Stimulated activated CD8-positive, alpha-beta memory T cell treated with anti-CD3 and anti-CD28 coated beads, Interleukin-15, amount 100 ng/mL, for 4 hours (primary cell): ENCODE data around the gene CCDC57.

ENCODE experiments used
- DNase-seq, 2 donors: peaks; one replicate each; pipeline ENCODE4 v3.0.0-alpha.2; 2020; ENCODE audit warnings: low read depth in 2 of 2

Gene CCDC57

DNA sequence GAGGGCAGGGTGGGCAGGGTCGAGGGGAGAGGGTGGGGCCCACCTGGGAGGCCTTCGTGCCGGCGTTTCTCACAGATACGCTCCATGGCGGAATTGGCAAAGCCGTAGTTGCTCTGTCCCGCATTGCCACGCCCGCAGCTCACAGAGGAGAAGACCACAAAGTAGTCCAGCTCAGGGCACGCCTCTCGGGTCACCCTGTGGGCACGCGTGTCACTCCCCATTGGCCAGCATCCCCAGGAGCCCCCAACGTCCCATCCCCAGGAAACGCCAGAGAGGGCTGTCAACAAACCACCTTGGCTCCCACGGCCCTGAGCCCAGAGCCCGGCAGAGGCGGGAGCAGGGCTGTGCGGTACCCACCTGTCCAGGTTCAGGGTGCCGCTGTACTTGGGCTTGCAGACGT, 130.7 kb downstream of the CCDC57 start:
- DNase-seq = no peak

DNA sequence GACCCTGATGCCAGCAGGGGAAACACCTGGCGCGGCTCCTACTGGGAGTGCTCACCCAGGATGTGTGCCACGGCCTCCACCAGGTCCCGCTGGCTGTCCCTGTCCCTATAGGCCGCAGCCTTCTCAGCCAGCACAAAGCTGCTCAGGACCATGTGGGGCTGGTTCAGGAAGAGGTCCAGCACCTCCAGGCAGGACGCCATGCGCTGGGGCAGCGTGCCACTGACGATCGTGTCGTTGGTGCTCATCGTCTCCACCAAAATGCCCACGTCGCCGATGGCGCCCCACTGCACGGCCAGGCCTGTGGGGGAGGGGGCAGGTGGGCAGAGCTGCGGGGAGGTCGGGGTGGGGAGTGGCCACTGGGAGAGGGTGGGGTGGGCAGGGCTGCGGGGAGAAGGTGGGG, 131.1 kb downstream of the CCDC57 start:
- no peak for DNase-seq

DNA sequence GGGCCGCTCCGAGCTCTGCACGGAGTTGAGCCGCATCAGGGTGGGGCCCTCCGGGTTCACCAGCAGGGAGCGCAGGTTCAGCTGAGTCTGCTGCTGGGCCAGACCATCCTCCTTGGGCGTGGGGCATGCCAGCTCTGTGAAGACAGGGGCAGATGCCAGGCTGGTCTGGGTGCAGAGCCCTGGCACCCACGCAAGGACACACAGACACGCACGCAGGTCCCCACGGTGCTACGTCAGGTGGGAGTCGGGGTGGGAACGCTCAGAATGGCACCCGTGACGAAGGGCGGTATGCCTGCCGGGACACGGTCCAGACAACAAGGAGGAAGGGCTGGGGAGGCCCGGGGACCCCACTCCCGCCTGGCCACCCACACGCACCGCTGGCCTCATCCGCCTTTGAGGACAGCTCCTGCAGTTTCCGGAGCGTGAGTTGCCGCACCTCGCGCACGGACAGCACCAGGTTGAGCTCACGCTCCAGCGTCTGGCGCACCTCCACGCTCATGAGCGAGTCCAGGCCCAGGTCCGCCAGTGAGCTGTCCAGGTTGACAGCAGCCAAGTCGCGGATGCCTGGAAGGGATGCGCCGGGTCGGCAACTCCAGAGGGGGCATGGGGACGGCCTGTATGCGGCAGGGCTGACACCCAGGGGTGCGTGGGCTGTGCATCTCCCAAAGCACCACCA, 131.7 kb downstream of the CCDC57 start:
- no peak for DNase-seq

DNA sequence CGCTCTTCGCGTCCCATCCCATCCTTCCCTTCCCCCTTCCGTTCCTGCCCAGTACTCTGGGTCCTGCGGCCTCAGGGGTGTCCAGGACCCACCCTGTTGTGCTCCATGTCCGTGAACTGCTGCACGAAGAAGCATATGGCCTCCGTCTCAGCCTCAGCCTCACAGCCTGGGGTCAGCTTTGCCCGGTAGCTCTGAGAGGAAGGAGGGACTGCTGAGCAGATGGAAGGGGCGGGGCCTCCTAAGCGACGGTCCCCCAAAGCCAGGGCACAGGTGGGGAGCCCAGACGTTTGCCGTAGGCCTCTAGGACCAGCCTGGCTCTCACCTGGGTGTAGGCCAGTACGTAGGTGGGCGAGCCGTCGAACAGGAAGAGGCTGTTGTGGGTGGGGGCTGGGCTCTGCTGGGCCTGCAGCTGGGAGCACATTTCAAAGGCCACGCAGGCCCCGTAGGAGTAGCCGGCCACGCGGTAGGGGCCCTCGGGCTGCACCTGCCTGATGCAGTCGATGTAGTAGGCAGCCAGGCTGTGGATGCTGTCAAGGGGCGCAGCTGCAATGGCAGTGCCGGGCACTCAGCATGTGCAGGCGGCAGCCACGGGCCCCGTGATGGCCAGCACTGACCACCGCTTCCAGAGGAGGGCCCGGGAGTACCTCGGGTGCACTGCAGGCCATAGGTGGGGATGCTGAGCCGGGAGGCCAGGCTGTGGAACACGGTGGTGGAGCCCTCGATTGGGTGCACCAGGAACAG, 132.4 kb downstream of the CCDC57 start:
- no peak for DNase-seq

GRCh38 chr17:82079001-82079677, 133.5 kb downstream of the CCDC57 start:
- no peak for DNase-seq

DNA sequence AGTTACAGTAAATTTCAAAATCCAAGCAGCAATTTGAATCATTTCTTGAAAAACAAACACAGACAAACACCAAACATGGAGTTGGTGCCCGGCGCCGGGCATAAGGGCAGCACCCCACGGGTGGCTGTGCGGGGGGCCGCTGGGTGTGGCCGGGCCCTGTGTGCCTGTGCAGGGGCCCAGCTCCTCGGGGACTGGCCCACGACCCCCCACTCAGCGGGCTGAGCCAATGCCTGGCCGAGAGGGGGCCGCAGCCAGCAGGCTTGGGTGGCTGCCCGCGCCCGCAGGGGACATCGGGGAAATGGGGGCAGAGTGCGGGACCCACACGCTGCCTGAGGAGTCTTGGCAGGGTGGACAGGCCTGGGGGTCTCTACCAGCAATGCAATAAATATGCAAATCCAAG, 134.2 kb downstream of the CCDC57 start:
- no peak for DNase-seq

DNA sequence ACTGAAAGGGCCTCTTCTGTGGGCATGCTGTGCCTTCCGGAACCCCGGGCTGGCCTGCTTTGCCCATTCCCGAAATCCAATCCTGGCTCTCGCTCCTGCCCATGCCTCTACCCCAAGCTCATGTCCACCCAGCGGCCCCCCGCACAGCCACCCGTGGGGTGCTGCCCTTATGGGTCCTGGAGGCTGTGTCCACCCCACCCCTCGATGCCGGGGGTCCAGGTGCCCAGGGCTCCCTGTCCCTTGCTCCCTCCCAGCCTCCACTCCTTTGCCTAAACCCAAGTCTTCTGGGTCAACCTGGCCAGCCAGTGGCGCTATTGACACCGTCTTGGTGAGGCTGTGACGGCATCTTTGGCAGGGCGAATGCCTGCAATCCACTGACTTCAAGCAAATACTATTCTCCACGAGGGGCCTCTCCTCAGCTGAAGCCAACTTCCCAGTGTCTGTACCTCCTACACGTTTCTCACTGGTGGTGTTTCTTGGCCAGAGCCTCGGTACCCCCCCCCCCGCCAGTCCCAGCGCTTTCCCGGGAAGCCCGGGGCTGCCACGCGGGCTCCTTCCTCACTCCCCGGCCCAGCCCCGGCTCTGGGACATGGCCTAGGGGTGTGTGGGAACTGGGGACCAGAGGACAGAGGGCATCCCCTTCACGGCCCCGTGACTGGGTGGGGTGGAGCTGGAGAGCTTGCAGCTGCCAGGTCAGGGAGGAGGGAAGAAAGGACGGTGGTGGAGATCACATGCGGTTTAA, 134.9 kb downstream of the CCDC57 start:
- no peak for DNase-seq

DNA sequence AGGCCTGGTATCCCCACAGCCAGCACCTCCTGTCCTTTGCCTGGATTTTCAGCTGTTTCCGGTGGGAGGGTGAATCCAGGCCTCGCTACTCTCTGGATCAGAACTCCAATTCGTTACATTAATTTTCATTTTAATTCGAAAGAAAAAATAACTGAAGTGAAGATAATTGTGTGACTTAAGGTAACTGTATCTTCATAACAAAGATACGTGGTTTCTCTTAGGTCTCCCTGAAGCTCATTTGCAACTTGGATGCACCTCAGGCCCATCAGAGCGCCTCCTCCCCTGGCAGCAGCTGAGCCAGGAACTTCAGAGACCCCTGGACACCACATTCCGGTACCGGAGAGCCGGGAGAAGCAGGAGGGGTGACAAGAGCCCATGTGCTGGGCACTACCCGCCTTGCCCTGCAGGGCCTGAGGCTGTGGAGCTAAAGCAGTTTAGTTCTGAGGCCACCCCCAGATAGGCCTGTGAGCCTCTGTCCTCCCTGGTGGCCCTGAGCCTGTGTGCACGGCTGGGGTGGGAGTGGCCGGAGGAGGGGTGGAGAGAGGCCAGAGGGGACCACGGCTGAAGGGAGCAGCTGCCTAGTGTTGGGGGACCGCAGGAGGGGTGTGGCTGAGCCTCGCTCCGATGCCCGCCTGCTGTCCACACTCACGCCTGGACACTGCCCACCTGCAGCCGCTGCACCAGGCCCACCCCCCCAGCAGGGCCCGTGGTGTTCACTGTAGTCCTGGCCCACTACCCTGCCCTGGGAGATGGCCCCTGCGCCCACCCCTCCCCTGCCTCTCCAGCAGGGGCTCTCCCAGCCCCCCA, 135.7 kb downstream of the CCDC57 start:
- no peak for DNase-seq

GRCh38 chr17:82076018-82076784, 136.4 kb downstream of the CCDC57 start:
- DNase-seq = no peak

GRCh38 chr17:82073446-82073845, 139.2 kb downstream of the CCDC57 start:
- DNase-seq = no peak

- DNase-seq = no peak
These were observed 139.8 kb downstream of the CCDC57 start for GRCh38 chr17:82072827-82073226.

GRCh38 chr17:82070611-82071010, 142.0 kb downstream of the CCDC57 start:
- DNase-seq = no peak

DNA sequence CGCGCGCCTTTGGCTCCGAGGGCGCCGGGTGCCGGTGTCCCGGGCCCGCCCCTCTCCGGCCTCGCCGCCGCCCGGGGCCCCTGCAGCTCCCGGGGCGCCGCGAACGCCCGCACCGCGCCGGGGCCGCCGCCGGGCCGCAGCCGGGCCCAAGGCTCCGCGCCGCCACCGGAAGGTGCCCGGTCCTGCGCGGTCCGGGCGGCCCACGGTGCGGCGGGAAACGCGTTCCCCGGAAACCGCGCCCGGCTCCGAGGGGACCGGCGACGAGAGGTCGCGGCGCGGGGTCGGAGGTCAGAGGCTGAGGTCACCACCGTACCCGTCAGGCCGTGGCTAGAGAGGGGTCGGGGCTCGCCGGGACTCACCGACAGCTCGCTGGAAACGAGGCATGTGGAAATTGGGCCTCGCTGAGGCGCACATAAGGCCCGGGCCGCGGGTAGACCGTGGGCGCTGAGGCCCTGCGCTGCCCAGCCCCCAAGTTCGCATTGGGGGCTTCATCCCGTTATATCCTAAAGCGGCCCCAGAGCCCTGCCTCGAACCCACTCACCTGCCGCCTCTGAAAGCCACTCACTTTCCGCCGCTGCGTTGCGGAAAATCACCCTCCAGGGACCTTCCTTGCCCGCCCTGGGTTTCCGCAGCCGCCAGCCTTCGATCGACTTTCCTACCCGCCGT, 146.9 kb downstream of the CCDC57 start, which contains the start of gene DUS1L:
Gene DUS1L, minus strand, starts transcription at position 167 of the 666 bp plus-strand sequence. CDS start 745 bp downstream, outside the sequence.
- peak; percentile 26 to 45 for DNase-seq

GRCh38 chr17:82065193-82065637, 147.4 kb downstream of the CCDC57 start:
- DNase-seq = no peak

GRCh38 chr17:82064433-82065192, 148.0 kb downstream of the CCDC57 start:
- no peak for DNase-seq

GRCh38 chr17:82063424-82064415, 148.9 kb downstream of the CCDC57 start:
- no peak for DNase-seq

DNA sequence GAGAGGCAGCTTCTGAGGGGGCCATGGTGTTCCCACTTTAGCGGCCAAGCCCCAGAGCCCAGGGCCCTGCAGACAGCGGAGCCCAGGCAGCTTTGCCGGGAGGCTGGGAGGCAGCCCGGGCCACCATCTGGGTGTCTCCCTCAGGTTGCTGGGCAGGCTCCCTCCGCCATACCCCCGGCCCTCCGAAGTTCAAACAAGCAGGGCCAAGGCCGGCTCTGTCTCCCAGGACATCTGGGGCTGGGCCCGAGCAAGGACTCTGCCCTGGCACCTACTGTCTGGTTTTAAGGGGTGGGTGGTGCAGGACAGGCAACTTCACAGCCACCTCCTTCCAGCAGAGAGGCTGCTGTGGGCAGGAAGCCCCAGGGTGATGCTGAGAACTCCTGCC, 149.7 kb downstream of the CCDC57 start:
- no peak for DNase-seq
